Upper lobe of left lung (tissue), 6 donors: ENCODE data around the gene STXBP6. TPM values are rescaled to one million over a fixed set of nuclear protein-coding genes. Genes with fewer than 3 reads are reported as not detected.
A peak's percentile ranks its signal among the peaks of the same experiment; 100 is the strongest.

Experiments
- ATAC-seq, 2 donors: fragments of 200-7000 bp; cut with Tn5 transposase; one replicate each; pipeline ENCODE4 v1.9.1; 2022; ENCODE audit warnings: mild to moderate bottlenecking in 2 of 2, moderate library complexity in 2 of 2; ENCODE audit not compliant: low FRiP score in 2 of 2
- DNase-seq, 2 donors: peaks; one replicate each; pipeline ENCODE4 v3.0.0-alpha.2; 2019 to 2020
- H3K27ac ChIP-seq, 4 donors: fragments of 200-600 bp; sonication (generic); one replicate each; pipeline ENCODE4 v1.5.1; 2016 to 2019
- H3K27me3 ChIP-seq, 4 donors: fragments of 200-600 bp; sonication (generic); one replicate each; pipeline ENCODE4 v1.5.1; 2017 to 2019
- H3K36me3 ChIP-seq, 4 donors: fragments of 200-600 bp; sonication (generic); one replicate each; pipeline ENCODE4 v1.5.1; 2016 to 2019
- H3K4me1 ChIP-seq, 4 donors: fragments of 200-600 bp; sonication (generic); one replicate each; pipeline ENCODE4 v1.5.1; 2018 to 2019
- H3K4me3 ChIP-seq, 4 donors: fragments of 200-600 bp; sonication (generic); one replicate each; pipeline ENCODE4 v1.5.1; 2017 to 2019; ENCODE audit warnings: mild to moderate bottlenecking in 2 of 4, moderate library complexity in 1 of 4
- H3K9me3 ChIP-seq, 4 donors: fragments of 200-600 bp; sonication (generic); one replicate each; pipeline ENCODE4 v1.5.1; 2018 to 2019
- EP300 ChIP-seq, 4 donors: sonication (generic); formaldehyde crosslinking; IDR thresholded peaks; one replicate each; pipeline ENCODE4 v1.5.1; 2017; ENCODE audit warnings: antibody characterized with exemption in 4 of 4, control low read depth in 2 of 4
- POLR2A ChIP-seq, 4 donors: fragments of 450-650 bp; IDR thresholded peaks; one replicate each; pipeline ENCODE4 v1.5.1; 2016 to 2017; ENCODE audit warnings: antibody characterized with exemption in 4 of 4, mild to moderate bottlenecking in 2 of 4
- POLR2AphosphoS5 ChIP-seq, 2 donors: sonication (generic); formaldehyde crosslinking; IDR thresholded peaks; one replicate each; pipeline ENCODE4 v1.5.1; 2017; ENCODE audit warnings: antibody characterized with exemption in 2 of 2
- WGBS, 2 donors: methylation state at CpG; one replicate each; pipeline ENCODE4 v1.1.5; 2017 to 2018; 5-methylcytosine and 5-hydroxymethylcytosine counted together
- total RNA-seq, 6 donors: library from RNA; depleted of rRNA in 4 of 6; stranded (reverse); fragments of >200 nt in 4 of 6; gene quantifications; one replicate each; pipeline versions ENCODE4 v1.1.0 to v1.2.1, GENCODE V29; 2016 to 2021
- TF ChIP-seq, protein P1 (sequence below), 6 experiments: fragments of 450-650 bp in 4 of 6; fragments of 200-600 bp in 2 of 6; sonication (generic) in 2 of 6; IDR thresholded peaks; one replicate each; pipeline ENCODE4 v1.5.1; 2016 to 2019; ENCODE audit warnings: antibody characterized with exemption in 6 of 6
- donor health status: DM: no; HTN: no; CAD: no; lungs with moderate emphysema.
- donor health status: DM: no; HTN: yes; CAD: no; lungs with severe emphysema.

Gene STXBP6
- total RNA-seq, 6 donors from 2014 or later = 13.6 to 38.3 (median 23.7) TPM

DNA sequence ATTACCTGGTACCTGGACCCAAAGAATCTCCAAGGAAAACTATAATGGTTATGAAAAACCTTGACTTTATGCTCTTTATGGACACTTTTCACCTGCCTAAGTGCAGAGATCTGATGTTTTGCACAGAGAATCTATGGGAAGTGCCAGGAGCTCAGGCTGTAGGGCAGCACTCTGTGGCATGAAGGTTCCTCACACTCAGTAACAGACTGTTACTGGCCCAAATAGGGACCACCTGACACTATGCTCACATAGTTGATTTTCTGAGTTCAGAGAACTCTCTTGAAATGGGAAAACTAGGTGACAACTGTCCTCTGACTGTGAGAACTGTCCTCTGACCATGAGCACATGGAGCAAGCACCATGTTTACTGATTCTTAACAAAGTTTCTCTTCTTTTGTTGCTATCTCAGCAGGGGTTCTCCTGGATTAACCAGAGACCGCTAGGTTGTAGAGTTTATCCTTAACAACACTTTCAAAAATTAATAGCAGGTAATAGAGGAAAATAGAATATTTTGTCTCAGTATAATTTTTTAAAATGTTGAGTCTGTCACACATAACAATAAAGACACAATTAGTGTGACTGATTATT lies 101.6 kb downstream of the STXBP6 start:
- 81 to 89% methylated on average over 1 of the region's 1 CpG for WGBS, 2 donors
- no peak overlapping the region for H3K27ac ChIP-seq
- H3K27me3 ChIP-seq = no peaks in the 10 kb centered on the region
- no peaks in the 10 kb centered on the region for H3K36me3 ChIP-seq
- H3K4me3 ChIP-seq = no peak overlapping the region
- TF ChIP-seq POLR2AphosphoS5 (IDR thresholded peaks at IDR 0.05) = no peak
- TF ChIP-seq EP300 (IDR thresholded peaks at IDR 0.05) = no peak
- TF ChIP-seq, protein P1, sequence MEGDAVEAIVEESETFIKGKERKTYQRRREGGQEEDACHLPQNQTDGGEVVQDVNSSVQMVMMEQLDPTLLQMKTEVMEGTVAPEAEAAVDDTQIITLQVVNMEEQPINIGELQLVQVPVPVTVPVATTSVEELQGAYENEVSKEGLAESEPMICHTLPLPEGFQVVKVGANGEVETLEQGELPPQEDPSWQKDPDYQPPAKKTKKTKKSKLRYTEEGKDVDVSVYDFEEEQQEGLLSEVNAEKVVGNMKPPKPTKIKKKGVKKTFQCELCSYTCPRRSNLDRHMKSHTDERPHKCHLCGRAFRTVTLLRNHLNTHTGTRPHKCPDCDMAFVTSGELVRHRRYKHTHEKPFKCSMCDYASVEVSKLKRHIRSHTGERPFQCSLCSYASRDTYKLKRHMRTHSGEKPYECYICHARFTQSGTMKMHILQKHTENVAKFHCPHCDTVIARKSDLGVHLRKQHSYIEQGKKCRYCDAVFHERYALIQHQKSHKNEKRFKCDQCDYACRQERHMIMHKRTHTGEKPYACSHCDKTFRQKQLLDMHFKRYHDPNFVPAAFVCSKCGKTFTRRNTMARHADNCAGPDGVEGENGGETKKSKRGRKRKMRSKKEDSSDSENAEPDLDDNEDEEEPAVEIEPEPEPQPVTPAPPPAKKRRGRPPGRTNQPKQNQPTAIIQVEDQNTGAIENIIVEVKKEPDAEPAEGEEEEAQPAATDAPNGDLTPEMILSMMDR (IDR thresholded peaks at IDR 0.05) = no peak
- TF ChIP-seq POLR2A (IDR thresholded peaks at IDR 0.05) = no peak
- DNase-seq (no peak), ATAC-seq (no peak)
- peaks cover 0 to 5% (median 1%) of the 10 kb centered on the region in 4 donors for H3K4me1 ChIP-seq
- no peaks in the 10 kb centered on the region for H3K9me3 ChIP-seq

DNA sequence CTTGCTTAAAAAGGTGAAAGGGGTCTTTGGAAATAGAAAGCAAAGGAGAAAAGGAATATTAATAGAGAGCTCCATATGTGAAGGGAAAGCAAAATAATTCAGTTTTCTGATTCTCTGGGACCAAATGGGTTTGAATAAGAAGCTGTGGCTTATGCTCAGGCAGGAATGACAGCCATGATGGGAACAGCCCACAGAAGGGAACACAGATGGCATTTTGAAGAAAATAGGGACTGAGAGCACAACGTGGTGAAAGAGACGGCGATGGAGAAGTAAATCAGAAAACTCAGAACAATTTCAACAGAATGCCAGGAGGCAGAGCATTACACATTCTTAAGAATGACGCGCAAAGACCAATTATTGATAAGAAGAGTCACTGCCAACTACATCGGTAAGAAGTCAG lies 102.8 kb downstream of the STXBP6 start:
- WGBS, 2 donors = 90 to 92% methylated on average over 6 of the region's 6 CpGs
- Histone ChIP-seq H3K4me1 (peaks cover 0 to 5% (median 1%) of the 10 kb centered on the region in 4 donors), H3K4me3 (no peak overlapping the region), H3K27me3 (no peaks in the 10 kb centered on the region), H3K36me3 (peaks cover 0 to 1% (median 0%) of the 10 kb centered on the region in 4 donors), H3K9me3 (no peaks in the 10 kb centered on the region), H3K27ac (no peak overlapping the region)
- no peak for ATAC-seq
- no peak for TF ChIP-seq POLR2AphosphoS5 (IDR thresholded peaks at IDR 0.05)
- TF ChIP-seq, protein P1 (IDR thresholded peaks at IDR 0.05) = no peak
- no peak for TF ChIP-seq POLR2A (IDR thresholded peaks at IDR 0.05)
- no peak for TF ChIP-seq EP300 (IDR thresholded peaks at IDR 0.05)
- no peak for DNase-seq

DNA sequence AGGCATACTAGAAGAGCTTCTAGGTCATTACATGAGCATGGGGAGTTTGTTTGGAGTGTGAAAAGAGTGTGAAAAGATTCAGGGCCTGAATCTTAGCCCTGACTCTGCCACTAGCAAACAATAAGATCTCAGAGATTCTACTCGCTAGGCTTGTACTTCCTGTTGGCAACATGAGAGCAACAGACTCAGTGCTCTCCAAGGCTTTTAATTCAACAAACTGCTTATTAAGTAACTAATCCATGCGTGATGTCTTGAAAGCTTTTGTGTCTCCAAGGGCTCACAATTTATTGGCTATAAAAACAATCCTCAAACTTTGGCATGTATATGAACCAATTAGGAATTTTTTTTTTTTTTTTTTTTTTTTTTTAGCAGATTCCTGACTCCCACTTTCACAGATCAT lies 105.1 kb downstream of the STXBP6 start:
- Histone ChIP-seq H3K9me3 (no peaks in the 10 kb centered on the region), H3K27me3 (no peaks in the 10 kb centered on the region), H3K27ac (peak overlapping the region in 3 of 4 donors; percentile 1 to 22 (median 19)), H3K4me1 (peaks cover 0 to 5% (median 1%) of the 10 kb centered on the region in 4 donors), H3K4me3 (no peak overlapping the region), H3K36me3 (peaks cover 0 to 3% (median 0%) of the 10 kb centered on the region in 4 donors)
- ATAC-seq (no peak), DNase-seq (no peak)
- 21 to 33% methylated on average over 2 of the region's 2 CpGs for whole genome bisulfite sequencing, 2 donors
- TF ChIP-seq, protein P1 (IDR thresholded peaks at IDR 0.05) = no peak
- TF ChIP-seq POLR2A (IDR thresholded peaks at IDR 0.05) = no peak
- no peak for TF ChIP-seq POLR2AphosphoS5 (IDR thresholded peaks at IDR 0.05)
- TF ChIP-seq EP300 (IDR thresholded peaks at IDR 0.05) = no peak

DNA sequence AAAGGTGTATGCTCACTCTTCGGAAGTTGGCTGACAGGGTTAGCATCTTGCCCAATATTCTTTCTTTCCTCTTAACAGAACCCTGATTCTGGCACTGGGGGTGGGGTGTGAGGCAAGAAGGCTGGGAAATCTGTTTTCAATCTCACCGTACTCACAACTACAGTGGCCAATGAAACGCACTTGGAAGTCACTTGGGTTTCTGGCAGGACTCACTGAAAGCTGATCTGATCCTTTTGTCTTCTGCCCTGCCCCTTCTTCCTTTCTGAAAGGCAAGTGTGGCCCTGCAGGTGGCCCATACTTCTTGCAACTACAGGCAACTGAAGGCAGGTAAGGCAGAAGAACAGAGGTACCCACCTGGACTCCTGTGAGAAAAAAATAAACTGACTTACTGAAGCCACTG lies 106.9 kb downstream of the STXBP6 start:
- no peak for TF ChIP-seq POLR2AphosphoS5 (IDR thresholded peaks at IDR 0.05)
- H3K27ac ChIP-seq = peak overlapping the region in 1 of 4 donors; percentile 36
- H3K4me1 ChIP-seq = peaks cover 0 to 5% (median 1%) of the 10 kb centered on the region in 4 donors
- H3K4me3 ChIP-seq = no peak overlapping the region
- peaks cover 0 to 3% (median 0%) of the 10 kb centered on the region in 4 donors for H3K36me3 ChIP-seq
- no peaks in the 10 kb centered on the region for H3K9me3 ChIP-seq
- no peak for DNase-seq
- 49 to 65% methylated on average over 3 of the region's 3 CpGs for WGBS, 2 donors
- peak in 1 of 2 donors; percentile 67 for ATAC-seq
- no peaks in the 10 kb centered on the region for H3K27me3 ChIP-seq

DNA sequence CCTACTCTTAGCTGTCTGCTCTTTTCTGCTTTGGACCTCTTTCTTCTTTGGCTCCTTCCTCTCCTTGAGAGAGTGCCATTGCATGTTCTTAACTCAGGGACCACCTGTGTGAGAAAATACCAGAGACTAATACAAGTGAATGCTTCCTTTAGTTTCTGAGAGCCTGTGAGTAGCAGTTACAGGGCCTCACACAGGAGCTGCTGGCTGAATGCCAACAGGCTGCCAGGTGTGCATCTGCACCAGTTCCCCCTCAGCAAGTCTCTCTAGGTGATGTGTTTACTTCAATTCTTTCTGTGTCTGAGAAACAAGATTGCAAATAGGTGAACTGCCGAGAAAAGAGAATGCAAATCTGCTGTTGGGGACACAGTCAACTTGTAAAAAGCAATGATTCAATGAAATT lies 108.2 kb downstream of the STXBP6 start:
- no peak for TF ChIP-seq POLR2A (IDR thresholded peaks at IDR 0.05)
- TF ChIP-seq, protein P1 (IDR thresholded peaks at IDR 0.05) = no peak
- TF ChIP-seq POLR2AphosphoS5 (IDR thresholded peaks at IDR 0.05) = no peak
- TF ChIP-seq EP300 (IDR thresholded peaks at IDR 0.05) = no peak
- H3K27ac ChIP-seq = no peak overlapping the region
- no peaks in the 10 kb centered on the region for H3K9me3 ChIP-seq
- no peaks in the 10 kb centered on the region for H3K27me3 ChIP-seq
- peaks cover 0 to 3% (median 0%) of the 10 kb centered on the region in 4 donors for H3K36me3 ChIP-seq
- ATAC-seq (no peak), DNase-seq (no peak)
- H3K4me1 ChIP-seq = peaks cover 0 to 5% (median 1%) of the 10 kb centered on the region in 4 donors
- no peak overlapping the region for H3K4me3 ChIP-seq
- WGBS, 2 donors = 82 to 84% methylated on average over 1 of the region's 1 CpG
